ENCODE data around the gene TMEM120B.

TMEM120B gene

GRCh38 chr12:121828306-121828705 lies 115.8 kb downstream of the TMEM120B start:
- Histone ChIP-seq H2AFZ (ENCODE audit: low read length) (no peak overlapping the region), H3K4me2 (ENCODE audit: low read depth, low read length, poor library complexity, severe bottlenecking) (no peak overlapping the region), H3K4me1 (ENCODE audit: insufficient read depth, low read length, poor library complexity, severe bottlenecking) (no peaks in the 10 kb centered on the region), H3K27me3 (ENCODE audit: insufficient read depth, low read length, poor library complexity, severe bottlenecking) (no peaks in the 10 kb centered on the region), H3K9ac (ENCODE audit: low read depth, low read length, poor library complexity, severe bottlenecking) (no peak overlapping the region), H4K20me1 (ENCODE audit: insufficient read depth, low read length, poor library complexity, severe bottlenecking) (no peaks in the 10 kb centered on the region), H3F3A (ENCODE audit: low read depth) (no peaks in the 10 kb centered on the region), H3K79me2 (ENCODE audit: insufficient read depth, low read length) (no peaks in the 10 kb centered on the region), H3K9me2 (replicated peaks; ENCODE audit: low read depth, low read length) (no peaks in the 10 kb centered on the region), H3K36me3 (ENCODE audit: insufficient read depth, low read length) (peaks cover 33% of the 10 kb centered on the region; the same call in 1 of the 2 replicates), H3K4me3 (ENCODE audit: low read length, poor library complexity, severe bottlenecking) (no peak overlapping the region), H3K9me3 (ENCODE audit: insufficient read depth, low read depth, low read length) (no peaks in the 10 kb centered on the region)
- TF ChIP-seq, protein P1, sequence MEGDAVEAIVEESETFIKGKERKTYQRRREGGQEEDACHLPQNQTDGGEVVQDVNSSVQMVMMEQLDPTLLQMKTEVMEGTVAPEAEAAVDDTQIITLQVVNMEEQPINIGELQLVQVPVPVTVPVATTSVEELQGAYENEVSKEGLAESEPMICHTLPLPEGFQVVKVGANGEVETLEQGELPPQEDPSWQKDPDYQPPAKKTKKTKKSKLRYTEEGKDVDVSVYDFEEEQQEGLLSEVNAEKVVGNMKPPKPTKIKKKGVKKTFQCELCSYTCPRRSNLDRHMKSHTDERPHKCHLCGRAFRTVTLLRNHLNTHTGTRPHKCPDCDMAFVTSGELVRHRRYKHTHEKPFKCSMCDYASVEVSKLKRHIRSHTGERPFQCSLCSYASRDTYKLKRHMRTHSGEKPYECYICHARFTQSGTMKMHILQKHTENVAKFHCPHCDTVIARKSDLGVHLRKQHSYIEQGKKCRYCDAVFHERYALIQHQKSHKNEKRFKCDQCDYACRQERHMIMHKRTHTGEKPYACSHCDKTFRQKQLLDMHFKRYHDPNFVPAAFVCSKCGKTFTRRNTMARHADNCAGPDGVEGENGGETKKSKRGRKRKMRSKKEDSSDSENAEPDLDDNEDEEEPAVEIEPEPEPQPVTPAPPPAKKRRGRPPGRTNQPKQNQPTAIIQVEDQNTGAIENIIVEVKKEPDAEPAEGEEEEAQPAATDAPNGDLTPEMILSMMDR (conservative IDR thresholded peaks at IDR 0.05; ENCODE audit: low read length), result no peak
- TF ChIP-seq EZH2phosphoT487 (IDR thresholded peaks at IDR 0.05; ENCODE audit: borderline replicate concordance), result no peak

DNA sequence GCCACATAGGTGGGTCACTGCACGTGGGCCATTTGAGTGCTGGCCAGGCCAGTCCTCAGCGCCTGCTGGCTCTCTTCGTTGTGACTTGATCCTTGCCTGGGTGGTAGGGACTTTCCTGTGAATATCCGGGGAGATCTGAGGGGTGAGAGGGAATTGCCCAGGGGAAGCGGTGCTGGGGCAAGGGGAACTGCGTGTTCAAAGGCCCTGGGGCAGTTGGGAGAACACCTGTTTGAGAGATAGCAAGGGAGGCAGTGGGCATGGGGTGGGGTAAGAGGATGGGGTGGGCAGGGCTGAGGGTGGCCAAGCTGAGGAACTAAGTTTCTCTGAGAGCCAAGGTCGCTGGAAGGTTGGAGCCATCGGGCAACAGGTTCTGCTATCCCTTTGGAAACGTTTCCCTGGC lies 116.3 kb downstream of the TMEM120B start:
- H2AFZ ChIP-seq (ENCODE audit: low read length), result no peak overlapping the region
- TF ChIP-seq, protein P1 (conservative IDR thresholded peaks at IDR 0.05; ENCODE audit: low read length), result no peak
- TF ChIP-seq EZH2phosphoT487 (IDR thresholded peaks at IDR 0.05; ENCODE audit: borderline replicate concordance), result no peak
- H3K9ac ChIP-seq (ENCODE audit: low read depth, low read length, poor library complexity, severe bottlenecking), result no peak overlapping the region
- H3K79me2 ChIP-seq (ENCODE audit: insufficient read depth, low read length), result no peaks in the 10 kb centered on the region
- no peaks in the 10 kb centered on the region for H4K20me1 ChIP-seq (ENCODE audit: insufficient read depth, low read length, poor library complexity, severe bottlenecking)
- H3K4me1 ChIP-seq (ENCODE audit: insufficient read depth, low read length, poor library complexity, severe bottlenecking), result no peaks in the 10 kb centered on the region
- no peaks in the 10 kb centered on the region for H3K27me3 ChIP-seq (ENCODE audit: insufficient read depth, low read length, poor library complexity, severe bottlenecking)
- no peak overlapping the region for H3K4me2 ChIP-seq (ENCODE audit: low read depth, low read length, poor library complexity, severe bottlenecking)
- H3K36me3 ChIP-seq (ENCODE audit: insufficient read depth, low read length), result peaks cover 28% of the 10 kb centered on the region; the same call in 1 of the 2 replicates
- H3K4me3 ChIP-seq (ENCODE audit: low read length, poor library complexity, severe bottlenecking), result no peak overlapping the region
- no peaks in the 10 kb centered on the region for H3F3A ChIP-seq (ENCODE audit: low read depth)
- no peaks in the 10 kb centered on the region for H3K9me2 ChIP-seq (replicated peaks; ENCODE audit: low read depth, low read length)
- H3K9me3 ChIP-seq (ENCODE audit: insufficient read depth, low read depth, low read length), result no peaks in the 10 kb centered on the region

DNA sequence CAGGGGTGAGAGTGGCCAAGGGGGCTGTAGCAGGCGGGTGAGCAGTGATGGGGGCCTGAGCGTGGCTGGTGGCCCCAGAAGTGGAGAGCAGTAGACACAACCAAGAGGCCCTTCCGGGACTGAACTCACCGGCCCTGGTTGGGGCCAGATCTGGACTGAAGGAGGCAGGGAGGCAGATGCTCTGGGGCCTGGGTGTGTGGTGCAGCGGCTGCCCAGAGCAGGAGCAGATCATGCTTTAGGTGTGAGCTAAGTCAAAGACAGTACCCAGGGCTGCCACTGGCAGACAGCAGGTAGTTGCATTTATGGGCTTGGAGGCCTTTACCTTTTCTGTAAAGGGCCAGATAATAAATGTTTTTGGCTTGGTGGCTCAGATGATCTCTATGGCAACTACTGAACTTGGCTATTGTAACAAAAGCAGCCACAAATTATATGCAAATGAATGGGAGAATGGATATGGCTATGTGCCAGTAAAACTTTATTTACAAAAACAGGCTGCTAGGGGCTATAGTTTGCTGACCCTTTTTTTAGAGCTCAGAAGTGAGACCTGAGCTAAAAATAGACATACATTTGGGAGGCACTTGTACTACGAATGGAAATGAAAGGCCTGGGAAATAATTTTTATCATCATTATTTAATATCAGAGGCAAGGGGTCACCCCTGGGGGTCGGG lies 116.8 kb downstream of the TMEM120B start:
- no peak overlapping the region for H3K4me3 ChIP-seq (ENCODE audit: low read length, poor library complexity, severe bottlenecking)
- H3K9me3 ChIP-seq (ENCODE audit: insufficient read depth, low read depth, low read length), result no peaks in the 10 kb centered on the region
- no peaks in the 10 kb centered on the region for H3K9me2 ChIP-seq (replicated peaks; ENCODE audit: low read depth, low read length)
- H3K9ac ChIP-seq (ENCODE audit: low read depth, low read length, poor library complexity, severe bottlenecking), result no peak overlapping the region
- H3K79me2 ChIP-seq (ENCODE audit: insufficient read depth, low read length), result no peaks in the 10 kb centered on the region
- peaks cover 24% of the 10 kb centered on the region; the same call in 1 of the 2 replicates for H3K36me3 ChIP-seq (ENCODE audit: insufficient read depth, low read length)
- no peaks in the 10 kb centered on the region for H3K27me3 ChIP-seq (ENCODE audit: insufficient read depth, low read length, poor library complexity, severe bottlenecking)
- H4K20me1 ChIP-seq (ENCODE audit: insufficient read depth, low read length, poor library complexity, severe bottlenecking), result no peaks in the 10 kb centered on the region
- TF ChIP-seq, protein P1 (conservative IDR thresholded peaks at IDR 0.05; ENCODE audit: low read length), result no peak
- no peak for TF ChIP-seq EZH2phosphoT487 (IDR thresholded peaks at IDR 0.05; ENCODE audit: borderline replicate concordance)
- H3F3A ChIP-seq (ENCODE audit: low read depth), result no peaks in the 10 kb centered on the region
- no peak overlapping the region for H2AFZ ChIP-seq (ENCODE audit: low read length)
- no peaks in the 10 kb centered on the region for H3K4me1 ChIP-seq (ENCODE audit: insufficient read depth, low read length, poor library complexity, severe bottlenecking)
- H3K4me2 ChIP-seq (ENCODE audit: low read depth, low read length, poor library complexity, severe bottlenecking), result no peak overlapping the region
